ENCODE results near the gene LSM10.

The LSM10 gene

DNA sequence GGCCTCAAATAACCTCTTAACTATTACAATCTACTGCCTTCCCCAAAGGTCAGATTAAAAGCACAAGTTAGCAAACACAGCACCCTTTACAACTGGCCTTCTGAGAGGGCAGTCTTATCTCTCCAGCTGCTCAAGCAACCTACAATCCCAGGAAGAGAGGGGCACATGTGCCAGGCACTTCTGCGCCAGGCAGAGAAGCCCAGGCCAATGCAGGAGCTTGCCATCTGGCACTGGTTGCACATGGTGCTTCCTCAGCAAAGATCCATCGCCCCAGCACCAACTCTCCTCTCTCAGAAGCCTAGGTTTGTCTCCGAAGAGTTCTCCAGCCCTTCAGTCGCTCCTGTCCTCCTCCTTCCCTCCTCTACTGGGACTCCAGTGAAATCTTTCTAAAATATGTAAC, 14.5 kb downstream of the LSM10 start:
- no peak for DNase-seq (ENCODE audit: low spot score)

DNA sequence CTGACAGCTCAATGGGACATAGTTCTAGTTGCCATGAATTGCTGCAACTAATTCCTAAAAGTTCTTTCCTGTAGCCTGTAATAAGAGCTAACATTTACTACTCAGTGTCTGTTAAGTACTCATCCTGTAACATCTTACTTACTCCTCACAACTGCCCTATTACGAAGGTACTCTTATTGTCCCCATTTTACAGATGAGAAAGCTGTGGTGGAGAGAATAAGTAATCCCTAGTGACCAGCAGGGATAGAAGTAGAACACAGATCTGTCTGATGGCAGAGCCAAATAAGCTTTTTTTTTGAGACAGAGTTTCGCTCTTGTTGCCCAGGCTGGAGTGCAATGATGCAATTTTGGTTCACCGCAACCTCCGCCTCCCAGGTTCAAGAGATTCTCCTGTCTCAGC, 15.0 kb downstream of the LSM10 start:
- no peak for DNase-seq (ENCODE audit: low spot score)

DNA sequence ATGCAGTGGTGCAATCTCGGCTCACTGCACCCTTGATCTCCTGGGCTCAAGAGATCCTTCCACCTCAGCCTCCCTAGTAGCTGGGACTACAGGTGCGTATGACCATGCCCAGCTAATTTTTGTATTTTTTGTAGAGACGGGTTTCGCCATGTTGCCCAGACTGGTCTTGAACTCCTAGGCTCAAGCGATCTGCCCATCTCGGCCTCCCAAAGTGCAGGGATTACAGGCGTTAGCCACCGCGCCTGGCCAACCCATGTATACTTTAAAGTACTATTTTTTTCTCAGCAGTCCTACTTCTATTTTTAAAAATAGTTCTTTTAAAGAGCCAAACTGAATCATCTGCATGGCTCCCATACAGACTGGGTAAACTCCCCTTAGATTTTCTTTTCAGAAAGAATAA, 15.5 kb downstream of the LSM10 start:
- DNase-seq (ENCODE audit: low spot score): no peak

DNA sequence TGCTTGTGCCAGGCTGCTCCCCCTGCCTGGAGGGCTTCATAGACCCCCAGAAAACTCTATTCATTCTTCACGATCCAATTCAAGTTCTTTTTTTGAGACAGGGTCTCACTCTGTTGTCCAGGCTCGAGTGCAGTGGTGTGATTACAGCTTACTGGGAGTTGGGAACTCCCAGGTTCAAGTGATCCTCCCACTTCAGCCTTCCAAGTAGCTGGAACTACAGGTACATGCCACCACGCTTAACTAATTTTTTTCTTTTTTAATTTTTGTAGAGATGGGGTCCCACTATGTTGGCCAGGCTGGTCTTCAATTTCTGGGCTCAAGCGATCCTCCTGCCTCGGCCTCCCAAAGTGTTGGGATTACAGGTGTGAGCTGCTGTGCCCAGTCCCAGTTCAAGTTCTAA, 16.3 kb downstream of the LSM10 start:
- no peak for DNase-seq (ENCODE audit: low spot score)

DNA sequence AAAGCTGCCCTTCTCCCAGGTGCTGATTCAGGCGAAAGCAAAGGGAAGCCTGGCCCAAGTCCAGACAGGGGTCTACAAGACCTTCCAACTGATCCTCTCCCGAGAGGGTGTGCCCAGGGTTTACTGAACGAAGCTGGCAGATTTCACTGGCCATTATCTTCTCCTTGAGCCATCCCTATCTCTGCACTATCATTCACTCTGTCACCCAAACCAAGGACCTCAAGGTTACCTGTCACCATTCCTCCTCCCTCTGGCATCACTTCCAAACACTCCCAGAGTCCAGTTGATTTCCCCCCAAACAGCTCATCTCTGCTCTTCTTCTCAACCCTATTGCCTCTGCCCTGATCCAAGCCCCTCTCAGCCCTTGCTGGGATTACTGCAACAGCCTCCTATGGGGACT, 16.9 kb downstream of the LSM10 start:
- no peak for DNase-seq (ENCODE audit: low spot score)

DNA sequence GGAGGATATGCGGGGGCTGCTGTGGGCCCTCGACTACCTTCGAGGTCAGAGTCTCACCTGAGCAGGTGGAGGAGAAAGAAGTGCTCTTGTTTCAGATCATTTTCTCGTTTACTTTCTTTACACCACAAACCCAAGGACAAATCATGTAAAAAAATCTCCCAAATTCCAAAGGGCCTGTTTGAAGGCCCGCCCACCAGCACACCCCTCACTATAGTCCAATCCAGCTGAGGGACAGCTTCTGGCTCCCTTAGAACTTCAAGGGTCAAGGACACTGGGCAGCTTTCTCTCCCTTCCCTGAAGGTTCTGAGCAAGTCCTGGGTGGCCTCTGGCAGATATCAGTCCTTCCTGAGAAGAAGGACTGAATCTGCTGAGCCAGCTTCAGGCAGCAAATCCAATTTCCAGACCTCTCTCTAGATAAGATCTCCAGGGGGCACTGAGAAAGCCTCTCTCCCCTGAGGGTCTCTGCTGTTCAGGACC, 17.5 kb downstream of the LSM10 start:
- DNase-seq (ENCODE audit: low spot score): no peak

DNA sequence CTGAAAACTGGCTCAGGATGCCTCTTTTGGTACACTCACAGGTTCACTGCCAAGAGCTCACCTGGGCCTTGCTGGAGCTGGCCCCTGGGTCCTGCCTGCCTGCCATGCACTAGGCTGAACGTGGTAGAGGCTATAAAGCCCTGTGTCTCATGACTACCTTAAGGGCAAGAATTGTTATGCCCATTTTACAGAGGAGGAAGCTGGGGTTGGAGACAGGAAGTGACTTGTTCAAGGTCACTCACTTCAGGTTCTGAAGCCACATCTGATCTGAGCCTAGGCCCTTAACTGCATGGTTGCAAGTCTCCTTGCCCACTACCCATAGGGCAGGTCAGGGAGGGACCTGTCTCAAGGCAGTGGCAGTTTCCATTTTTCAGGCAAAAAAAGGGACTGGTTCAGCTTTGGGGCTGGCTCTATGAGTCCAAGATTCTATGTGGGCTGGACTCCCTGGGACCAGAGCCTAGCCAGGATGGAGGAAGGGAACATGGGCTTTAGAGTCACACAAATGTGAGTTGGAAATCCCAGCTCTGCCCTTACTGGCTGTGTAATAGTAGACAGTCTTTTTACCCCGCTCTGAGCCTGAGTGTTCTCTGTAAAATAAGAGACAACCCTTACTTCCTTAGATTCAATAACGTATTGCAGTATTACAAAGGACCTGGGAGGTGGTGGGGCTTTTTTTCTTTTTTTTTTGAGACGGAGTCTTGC, 19.8 kb downstream of the LSM10 start:
- DNase-seq (ENCODE audit: low spot score): no peak

DNA sequence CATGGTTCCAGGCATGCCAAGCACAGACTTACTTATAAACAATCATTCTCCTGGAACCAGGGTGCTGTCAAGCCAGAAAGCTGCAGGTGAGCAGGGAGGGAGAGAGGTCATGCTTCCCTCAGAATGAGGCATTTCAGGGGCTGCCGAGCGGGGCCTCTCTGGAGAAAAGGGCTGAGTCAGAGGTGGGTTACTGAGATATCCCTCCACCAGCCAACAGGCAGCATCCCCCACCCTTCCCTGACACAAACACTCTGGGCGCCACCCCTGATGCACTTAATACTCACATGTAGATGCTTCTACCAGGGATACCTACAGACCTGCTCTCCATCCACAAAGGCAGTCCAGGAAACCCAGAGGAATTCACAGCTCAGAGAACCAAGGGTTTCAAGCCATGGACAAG, 25.1 kb downstream of the LSM10 start:
- DNase-seq (ENCODE audit: low spot score): no peak

DNA sequence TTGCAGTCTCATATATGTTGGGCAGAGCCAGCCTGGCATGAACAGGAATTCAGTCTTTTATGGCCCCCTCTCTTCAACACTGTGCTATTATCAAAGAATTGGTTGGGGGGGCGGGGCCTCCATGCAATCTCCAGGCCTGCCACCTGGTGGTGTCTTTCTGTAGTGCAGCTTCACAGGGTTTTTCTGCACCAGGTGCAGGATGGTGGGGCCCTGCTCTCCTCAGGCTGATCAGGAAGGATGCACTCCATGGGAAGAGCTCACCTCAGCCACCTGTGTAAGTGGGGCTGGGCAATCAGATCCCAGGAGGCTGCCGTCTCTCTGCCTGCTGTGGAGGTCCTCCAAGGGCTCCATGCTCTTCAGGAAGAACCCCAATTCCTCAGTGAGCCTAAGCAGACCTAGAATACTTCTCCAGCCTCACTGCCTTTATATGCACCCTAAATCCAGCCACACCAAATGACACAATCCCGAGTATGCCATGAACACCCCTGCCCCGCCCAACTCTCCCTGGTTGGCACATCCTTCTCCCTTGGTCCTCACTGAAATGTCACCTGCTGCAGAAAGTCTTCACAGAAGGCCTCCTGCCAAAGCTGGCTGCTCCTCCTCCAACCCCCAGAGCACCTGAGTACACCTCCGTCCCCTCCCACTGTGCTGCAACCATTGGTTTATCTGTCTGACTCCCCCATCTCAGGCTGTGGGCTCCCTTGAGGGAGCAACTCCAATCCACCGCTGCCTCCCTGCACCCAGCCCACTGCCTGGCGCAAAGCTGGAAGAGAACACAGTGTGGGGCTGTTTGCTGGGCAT, 28.4 kb downstream of the LSM10 start:
- peak; percentile 81 for DNase-seq (ENCODE audit: low spot score)

DNA sequence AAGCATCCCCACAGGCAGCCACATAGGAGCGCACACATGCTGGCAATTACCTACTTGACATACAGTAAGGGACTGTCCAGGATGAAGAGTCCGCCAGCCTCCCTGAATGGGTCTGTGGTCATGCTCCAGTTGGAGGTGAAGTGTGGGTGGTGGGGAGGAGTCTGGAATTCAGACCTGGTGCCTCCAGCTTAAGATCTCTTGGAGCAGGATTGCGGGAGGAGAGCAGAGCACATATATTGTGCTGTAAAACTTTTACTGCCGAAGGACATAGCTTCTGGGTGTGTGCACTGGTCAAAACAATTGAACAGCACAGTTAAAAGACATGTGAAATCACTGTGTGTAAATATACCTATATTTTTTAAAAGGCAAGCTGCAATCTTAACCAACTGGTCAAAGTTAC, 29.9 kb downstream of the LSM10 start:
- no peak for DNase-seq (ENCODE audit: low spot score)

DNA sequence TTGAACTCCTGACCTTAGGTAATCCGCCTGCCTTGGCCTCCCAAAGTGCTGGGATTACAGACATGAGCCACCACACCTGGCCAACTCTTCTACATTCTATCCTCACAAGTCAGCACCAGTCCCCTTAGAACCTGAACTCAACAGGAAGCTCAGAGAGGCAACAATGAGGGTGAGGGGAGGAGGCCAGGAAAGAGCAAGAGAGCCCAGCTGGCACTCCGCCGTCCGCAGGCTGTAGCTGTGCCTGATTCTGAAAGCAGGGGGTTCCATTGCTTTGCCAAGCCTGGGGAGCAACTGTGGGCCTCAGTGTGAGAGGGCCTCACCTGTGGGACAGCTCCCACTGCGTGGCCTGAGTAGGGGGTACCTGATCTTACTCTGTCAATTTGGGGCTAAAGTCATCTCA, 30.6 kb downstream of the LSM10 start:
- DNase-seq (ENCODE audit: low spot score): no peak

DNA sequence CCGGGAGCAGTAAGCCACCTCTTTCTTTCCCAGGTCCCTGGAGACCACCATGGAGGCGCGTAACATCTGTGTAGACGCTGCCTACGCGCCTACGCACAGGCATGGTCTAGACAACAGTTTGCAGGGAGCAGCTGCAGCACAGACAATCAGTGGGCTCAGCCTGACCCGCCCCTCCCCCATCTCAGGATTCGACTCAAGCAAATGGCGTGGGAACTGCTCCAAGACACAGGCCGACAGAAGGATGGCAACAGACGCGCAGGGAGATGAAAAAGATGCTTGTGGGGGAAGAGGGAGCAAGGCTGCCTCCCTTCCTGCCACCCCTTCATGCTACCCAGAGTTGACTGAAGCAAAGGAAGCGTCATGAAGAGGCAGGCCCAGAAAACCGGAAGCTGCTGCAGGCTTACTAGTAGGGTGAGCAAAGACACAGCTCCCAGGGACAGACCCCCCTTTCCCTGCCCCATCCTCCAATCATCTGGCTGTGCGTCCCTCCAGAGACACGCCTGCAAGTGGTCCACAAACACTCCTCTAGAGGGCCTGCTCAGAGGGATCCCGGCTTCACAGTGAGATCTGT, 31.5 kb downstream of the LSM10 start:
- peak; percentile 87 for DNase-seq (ENCODE audit: low spot score)

DNA sequence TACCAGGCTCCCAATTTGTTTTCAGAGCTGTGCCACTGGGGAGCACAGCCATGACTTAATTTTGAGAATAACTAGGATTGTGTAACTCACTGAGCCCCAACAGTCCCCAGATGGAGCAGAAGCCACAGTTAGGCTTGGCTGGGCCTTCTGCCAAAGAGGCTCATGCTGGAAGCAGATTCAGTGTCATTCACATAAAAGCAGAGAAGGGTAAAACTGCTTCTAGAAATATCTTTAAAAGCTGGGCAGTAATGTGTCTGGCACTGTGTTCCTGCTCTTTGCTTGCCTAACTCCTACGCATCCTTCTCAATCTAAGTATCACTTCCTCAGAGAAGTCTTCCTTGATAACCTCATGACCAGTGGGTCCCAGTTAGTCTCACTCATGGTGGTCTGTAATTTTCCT, 32.3 kb downstream of the LSM10 start:
- DNase-seq (ENCODE audit: low spot score): peak; percentile 56

DNA sequence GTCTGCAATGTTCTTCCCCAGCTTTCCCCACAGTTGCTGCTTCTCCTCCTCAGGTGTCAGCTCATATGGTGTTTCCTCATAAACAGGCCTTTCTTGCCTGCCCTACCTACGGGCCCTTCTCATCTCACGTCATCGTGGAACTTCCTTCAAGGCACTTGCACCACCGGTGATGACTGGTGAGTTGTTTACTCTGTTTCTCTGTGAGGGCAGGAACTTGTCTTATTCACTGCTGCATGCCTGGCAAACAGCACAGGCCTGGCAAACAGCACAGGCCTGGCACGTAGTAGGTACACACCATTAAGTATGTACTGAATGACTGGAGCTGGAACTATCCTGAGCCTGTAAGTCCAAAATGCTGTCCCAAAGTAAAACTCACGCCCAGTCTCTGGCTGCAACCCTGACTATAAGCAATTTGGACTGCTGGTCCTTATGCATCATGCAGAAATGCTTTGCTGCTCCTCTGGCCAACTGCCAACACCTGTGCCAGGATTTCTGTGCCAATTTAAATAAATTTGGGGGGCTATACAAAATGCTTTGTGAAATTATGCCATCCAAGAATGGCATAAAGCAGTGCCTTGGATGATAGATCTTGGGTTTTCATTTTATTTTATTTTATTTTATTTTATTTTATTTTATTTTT, 37.7 kb downstream of the LSM10 start:
- DNase-seq (ENCODE audit: low spot score): no peak

DNA sequence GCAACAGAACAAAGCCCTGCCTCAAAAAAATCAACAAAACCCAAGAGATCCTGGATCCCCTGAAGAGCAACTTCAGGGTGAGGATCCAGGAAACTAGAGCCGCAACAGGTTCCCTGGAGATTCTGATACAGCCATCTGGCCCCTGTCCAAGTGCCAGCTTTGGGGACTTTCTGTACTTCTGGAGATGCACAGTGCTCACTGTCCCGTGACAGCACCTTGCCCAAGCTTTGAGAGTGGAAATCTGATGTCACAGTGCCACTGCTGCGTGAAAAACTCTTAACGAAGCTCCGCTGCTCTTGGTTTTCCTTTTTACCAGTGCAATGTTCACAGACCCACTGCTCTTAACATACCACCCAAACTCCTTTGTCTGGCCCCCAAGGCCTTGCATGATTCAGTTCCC, 38.3 kb downstream of the LSM10 start:
- DNase-seq (ENCODE audit: low spot score): no peak

DNA sequence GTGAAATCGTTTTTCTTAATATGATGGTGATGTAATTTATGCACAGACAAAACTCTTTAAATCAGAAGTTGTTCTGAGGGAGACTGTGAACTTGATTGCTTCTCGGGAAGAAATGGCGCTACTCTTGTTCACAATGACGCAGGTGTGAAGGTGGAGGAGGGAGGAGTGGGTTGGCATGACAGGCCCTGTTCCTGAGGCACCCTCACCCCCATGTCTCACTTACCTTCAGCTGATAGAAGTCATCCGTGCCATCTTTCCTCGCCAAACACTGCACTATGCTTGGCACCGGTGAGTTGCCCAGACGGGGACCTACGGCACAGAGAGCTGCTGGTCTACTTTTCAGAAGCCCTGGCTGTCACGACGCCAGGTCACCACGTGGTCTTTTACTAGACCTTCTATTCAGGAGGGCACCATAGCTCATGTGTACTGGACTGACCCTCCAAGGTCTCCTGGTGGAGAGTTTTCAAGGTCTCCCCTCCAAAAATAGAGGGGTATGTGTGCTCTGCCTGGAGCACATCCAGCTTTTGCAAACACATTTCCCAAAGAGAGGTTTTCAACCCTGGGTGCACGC, 39.1 kb downstream of the LSM10 start:
- DNase-seq (ENCODE audit: low spot score): no peak

DNA sequence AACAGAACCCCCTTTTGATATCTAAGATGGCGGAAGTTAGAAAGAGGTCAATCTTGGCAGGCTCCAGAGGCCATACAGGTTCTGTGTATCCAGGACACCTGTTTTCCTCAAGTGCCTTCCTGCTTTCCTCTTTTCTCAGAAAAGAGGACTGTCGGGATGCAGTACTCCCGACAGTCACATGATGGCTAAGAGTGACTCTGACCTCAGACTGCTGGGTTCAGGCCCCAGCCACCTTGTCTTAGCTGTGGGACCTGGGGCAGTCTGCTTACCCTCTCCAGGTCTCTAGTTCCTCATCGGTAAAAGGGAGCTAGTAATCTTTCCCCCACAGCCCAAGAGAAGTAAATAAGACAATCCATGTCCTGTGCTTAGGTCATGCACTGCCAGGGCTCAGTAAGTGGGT, 41.9 kb downstream of the LSM10 start:
- no peak for DNase-seq (ENCODE audit: low spot score)

DNA sequence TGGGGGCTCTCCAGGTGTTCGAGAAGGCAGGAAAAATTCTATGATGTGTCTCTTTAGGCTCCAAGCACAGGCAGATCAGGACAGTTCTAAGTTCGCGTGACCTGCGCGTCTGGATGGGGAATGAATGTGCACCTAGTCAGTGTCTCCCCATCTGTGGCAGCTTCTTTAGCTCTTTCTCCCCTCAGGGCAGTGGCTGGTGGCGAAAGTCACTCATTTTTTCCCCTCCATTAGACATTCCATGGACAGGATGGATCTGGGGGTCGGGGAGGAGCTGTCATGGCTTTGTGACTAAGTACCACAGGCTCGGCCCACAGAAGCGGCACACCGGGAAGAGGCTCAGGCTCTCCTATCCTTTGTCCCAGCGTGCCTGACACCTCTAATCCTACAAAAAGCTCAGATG, 43.2 kb downstream of the LSM10 start:
- no peak for DNase-seq (ENCODE audit: low spot score)

DNA sequence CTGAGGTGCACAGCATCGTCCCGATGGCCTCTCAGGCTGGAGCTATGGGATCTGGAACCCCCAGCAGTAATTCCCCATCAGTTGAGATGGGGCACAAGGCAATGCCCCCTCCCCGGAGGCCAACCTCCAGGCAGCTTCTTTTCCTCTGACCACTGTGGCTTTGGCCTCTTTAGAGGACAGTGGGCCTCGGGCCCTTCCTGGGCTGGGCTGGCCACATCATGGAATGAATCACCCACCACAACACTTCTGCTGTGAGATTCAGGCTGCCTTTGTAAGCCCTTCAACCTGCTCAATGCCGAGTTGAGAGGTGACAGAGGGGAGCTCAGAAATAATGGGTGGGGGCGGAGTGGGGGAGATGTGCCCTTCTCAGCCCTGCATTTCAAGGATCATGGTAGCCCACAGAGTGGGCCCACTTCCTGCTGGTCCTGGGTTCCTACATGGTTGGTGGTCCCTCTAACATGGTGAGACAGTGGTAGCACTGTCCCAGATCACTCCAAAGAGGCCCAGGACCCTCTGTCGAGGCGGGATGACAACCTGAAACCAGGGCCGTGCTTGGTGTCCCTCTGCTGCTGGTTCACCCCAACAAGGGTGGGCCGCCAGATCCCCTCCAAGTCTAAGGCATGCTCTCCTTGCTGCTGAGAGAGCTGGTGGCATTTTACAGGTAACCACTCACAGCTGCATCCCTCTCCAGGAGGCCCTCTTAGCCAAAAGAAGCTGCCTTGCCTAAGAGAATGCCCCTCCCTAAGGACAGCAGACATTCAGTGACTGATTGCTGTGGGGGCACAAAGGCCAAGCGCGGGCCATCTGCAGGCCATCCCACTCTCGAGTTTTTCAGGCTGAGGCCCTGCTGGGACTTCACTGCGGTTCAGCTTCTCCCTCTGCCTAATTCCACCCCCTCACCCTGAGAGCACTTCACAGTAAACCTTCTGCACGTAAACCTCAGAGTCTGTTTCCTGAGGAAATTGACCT, 44.5 kb downstream of the LSM10 start:
- no peak for DNase-seq (ENCODE audit: low spot score)

DNA sequence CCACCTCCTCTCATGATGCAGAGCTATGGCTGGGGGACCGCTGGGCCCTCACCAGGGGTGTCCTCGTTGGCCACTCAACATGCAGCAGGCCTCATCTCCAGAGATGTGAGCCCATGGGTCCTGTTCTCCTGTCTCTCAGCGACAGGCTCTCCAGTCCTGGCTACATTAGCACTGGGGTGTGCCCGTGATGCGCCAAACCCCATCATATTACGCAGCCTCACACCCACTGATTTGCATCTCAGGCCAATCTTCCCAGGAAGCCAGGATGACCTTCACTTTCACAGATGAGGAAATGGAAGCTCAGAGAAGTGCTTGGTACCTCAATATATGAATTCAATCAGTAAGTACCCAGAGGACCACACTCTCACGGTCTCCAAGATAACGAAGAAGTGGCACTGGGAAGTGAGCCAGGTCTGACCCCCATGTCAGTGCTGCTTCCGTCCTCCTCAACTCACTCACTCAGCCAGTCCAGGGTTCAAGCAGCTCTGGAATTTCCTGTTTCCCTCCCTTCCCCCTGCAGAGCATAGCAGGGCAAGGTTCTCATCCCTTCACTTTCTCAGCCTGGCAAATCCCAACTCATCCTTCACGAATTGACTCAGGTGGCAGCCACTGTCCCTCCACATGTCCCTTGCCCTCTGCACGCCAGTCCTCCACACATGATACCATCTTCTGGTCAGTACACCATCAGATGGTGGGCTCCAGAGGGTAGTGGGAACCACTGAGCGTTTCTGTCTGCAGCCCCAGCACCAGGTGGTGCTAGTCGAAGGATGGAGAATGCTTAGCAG, 45.4 kb downstream of the LSM10 start:
- no peak for DNase-seq (ENCODE audit: low spot score)
